ENCODE data around the gene PDZD4. TPM values are rescaled to one million over a fixed set of nuclear protein-coding genes. Genes with fewer than 3 reads are reported as not detected.

Gene PDZD4
- polyA plus RNA-seq, 1 of the 3 experiments (the other 2 are of a cell fraction) = 1.9 TPM

DNA sequence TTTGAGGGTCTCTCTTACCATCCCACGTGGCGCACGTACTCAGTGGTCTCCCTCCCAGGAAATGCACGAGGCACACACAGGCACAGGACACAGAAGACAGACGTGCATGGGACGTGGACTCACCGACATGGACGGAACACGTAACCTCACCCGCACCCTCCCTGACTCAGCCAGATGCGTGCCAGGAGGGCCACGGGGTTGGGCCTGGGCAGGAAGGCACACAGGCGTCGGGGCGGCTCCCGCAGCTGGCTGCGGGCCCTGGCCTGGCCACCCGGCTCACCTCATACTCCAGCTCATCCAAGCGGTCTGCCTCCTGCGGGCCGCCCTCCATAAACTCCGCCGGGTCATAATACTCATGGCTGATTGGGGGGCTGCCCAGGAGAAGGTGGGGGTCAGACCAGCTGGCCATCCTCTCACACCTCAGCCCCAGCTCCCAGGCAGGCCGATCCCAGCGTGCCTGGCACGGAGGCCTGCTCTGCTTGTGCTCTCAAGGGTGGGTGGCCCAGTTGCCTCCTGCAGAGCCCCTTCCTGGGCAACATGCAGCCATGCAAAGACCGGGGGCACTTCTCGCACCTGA, 23.3 kb downstream of the PDZD4 start:
- Histone ChIP-seq H3K4me3 (ENCODE audit: low read depth in 2 of 2, low read length in 1 of 2) (no peak overlapping the region), H3K27ac (ENCODE audit: low read depth in 2 of 2, low read length in 1 of 2) (no peak overlapping the region), H3K4me2 (no peak overlapping the region), H3K9me3 (no peaks in the 10 kb centered on the region), H3F3A (replicated peaks; ENCODE audit: insufficient read depth) (no peaks in the 10 kb centered on the region), H3K9ac (no peak overlapping the region), H2AFZ (ENCODE audit: low read depth) (no peak overlapping the region), H3K9me2 (no peaks in the 10 kb centered on the region), H3K79me2 (ENCODE audit: insufficient read depth) (no peaks in the 10 kb centered on the region), H3K36me3 (replicated peaks in 1 of 2; ENCODE audit: control insufficient read depth in 1 of 2, insufficient read depth in 2 of 2, low read length in 1 of 2) (no peaks in the 10 kb centered on the region), H3K27me3 (ENCODE audit: insufficient read depth) (peaks cover 13% of the 10 kb centered on the region), H3K4me1 (ENCODE audit: control insufficient read depth in 1 of 2, insufficient read depth in 2 of 2, low read depth in 1 of 2, low read length in 1 of 2) (no peaks in the 10 kb centered on the region; a peak in 1 of 4 replicates), H4K20me1 (ENCODE audit: insufficient read depth) (no peaks in the 10 kb centered on the region)
- TF ChIP-seq EP300 (IDR thresholded peaks at IDR 0.05; ENCODE audit: borderline replicate concordance in 1 of 2, low read depth in 1 of 2, low read length in 1 of 2) (no peak), RCOR1 (IDR thresholded peaks at IDR 0.05; ENCODE audit: low read length) (no peak), SMC3 (IDR thresholded peaks at IDR 0.05; ENCODE audit: low read depth, low read length) (no peak), RXRA (IDR thresholded peaks at IDR 0.05; ENCODE audit: borderline replicate concordance, low read depth) (no peak), CHD2 (IDR thresholded peaks at IDR 0.05; ENCODE audit: low read length, partially characterized antibody) (no peak), GABPA (IDR thresholded peaks at IDR 0.05; ENCODE audit: low read depth) (no peak), POLR2AphosphoS5 (IDR thresholded peaks at IDR 0.05; ENCODE audit: low read depth, low read length) (no peak), RAD21 (IDR thresholded peaks at IDR 0.05; ENCODE audit: low read length) (no peak), GATA2 (CRISPR knock-in tag; IDR thresholded peaks at IDR 0.05) (no peak), SIN3A (IDR thresholded peaks at IDR 0.05; ENCODE audit: borderline replicate concordance, low read depth, low read length) (no peak)
- TF ChIP-seq, protein P1, sequence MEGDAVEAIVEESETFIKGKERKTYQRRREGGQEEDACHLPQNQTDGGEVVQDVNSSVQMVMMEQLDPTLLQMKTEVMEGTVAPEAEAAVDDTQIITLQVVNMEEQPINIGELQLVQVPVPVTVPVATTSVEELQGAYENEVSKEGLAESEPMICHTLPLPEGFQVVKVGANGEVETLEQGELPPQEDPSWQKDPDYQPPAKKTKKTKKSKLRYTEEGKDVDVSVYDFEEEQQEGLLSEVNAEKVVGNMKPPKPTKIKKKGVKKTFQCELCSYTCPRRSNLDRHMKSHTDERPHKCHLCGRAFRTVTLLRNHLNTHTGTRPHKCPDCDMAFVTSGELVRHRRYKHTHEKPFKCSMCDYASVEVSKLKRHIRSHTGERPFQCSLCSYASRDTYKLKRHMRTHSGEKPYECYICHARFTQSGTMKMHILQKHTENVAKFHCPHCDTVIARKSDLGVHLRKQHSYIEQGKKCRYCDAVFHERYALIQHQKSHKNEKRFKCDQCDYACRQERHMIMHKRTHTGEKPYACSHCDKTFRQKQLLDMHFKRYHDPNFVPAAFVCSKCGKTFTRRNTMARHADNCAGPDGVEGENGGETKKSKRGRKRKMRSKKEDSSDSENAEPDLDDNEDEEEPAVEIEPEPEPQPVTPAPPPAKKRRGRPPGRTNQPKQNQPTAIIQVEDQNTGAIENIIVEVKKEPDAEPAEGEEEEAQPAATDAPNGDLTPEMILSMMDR (IDR thresholded peaks at IDR 0.05) = no peak
- TF ChIP-seq, protein P2, sequence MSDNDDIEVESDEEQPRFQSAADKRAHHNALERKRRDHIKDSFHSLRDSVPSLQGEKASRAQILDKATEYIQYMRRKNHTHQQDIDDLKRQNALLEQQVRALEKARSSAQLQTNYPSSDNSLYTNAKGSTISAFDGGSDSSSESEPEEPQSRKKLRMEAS (IDR thresholded peaks at IDR 0.05; ENCODE audit: low read depth) = no peak
- TF ChIP-seq, protein P3, sequence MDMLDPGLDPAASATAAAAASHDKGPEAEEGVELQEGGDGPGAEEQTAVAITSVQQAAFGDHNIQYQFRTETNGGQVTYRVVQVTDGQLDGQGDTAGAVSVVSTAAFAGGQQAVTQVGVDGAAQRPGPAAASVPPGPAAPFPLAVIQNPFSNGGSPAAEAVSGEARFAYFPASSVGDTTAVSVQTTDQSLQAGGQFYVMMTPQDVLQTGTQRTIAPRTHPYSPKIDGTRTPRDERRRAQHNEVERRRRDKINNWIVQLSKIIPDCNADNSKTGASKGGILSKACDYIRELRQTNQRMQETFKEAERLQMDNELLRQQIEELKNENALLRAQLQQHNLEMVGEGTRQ (IDR thresholded peaks at IDR 0.05; ENCODE audit: borderline replicate concordance, low read depth, low read length) = no peak
- TF ChIP-seq, protein P4, sequence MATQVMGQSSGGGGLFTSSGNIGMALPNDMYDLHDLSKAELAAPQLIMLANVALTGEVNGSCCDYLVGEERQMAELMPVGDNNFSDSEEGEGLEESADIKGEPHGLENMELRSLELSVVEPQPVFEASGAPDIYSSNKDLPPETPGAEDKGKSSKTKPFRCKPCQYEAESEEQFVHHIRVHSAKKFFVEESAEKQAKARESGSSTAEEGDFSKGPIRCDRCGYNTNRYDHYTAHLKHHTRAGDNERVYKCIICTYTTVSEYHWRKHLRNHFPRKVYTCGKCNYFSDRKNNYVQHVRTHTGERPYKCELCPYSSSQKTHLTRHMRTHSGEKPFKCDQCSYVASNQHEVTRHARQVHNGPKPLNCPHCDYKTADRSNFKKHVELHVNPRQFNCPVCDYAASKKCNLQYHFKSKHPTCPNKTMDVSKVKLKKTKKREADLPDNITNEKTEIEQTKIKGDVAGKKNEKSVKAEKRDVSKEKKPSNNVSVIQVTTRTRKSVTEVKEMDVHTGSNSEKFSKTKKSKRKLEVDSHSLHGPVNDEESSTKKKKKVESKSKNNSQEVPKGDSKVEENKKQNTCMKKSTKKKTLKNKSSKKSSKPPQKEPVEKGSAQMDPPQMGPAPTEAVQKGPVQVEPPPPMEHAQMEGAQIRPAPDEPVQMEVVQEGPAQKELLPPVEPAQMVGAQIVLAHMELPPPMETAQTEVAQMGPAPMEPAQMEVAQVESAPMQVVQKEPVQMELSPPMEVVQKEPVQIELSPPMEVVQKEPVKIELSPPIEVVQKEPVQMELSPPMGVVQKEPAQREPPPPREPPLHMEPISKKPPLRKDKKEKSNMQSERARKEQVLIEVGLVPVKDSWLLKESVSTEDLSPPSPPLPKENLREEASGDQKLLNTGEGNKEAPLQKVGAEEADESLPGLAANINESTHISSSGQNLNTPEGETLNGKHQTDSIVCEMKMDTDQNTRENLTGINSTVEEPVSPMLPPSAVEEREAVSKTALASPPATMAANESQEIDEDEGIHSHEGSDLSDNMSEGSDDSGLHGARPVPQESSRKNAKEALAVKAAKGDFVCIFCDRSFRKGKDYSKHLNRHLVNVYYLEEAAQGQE (IDR thresholded peaks at IDR 0.05; ENCODE audit: low read depth, low read length) = no peak
- CTCF ChIA-PET = no interaction called here
- POLR2A ChIA-PET = no interaction called here
- WGBS (ENCODE audit: low lambda C conversion rate) = 47% methylated on average over 9 of the region's 28 CpGs
- DNase-seq = no peak
